Liver (tissue), 9 donors: ENCODE data around the gene B3GAT2. TPM values are rescaled to one million over a fixed set of nuclear protein-coding genes. Genes with fewer than 3 reads are reported as not detected.

Experiments
- DNase-seq: peaks from one replicate; pipeline ENCODE4 v3.0.0-alpha.2; 2017; ENCODE audit warnings: low spot score
- H3K27ac ChIP-seq, 2 donors: one replicate each; pipeline ENCODE4 v1.7.0; 2013; ENCODE audit warnings: inconsistent platforms in 2 of 2, low read length in 2 of 2, control low read depth in 1 of 2, low read depth in 1 of 2, mild to moderate bottlenecking in 1 of 2
- H3K27me3 ChIP-seq, 4 donors: one replicate each; pipeline versions ENCODE4 v1.6.1 to v1.7.0; 2013; ENCODE audit warnings: low read length in 3 of 4, inconsistent platforms in 1 of 4, mild to moderate bottlenecking in 1 of 4, moderate library complexity in 1 of 4; ENCODE audit not compliant: control insufficient read depth in 4 of 4, insufficient read depth in 4 of 4
- H3K36me3 ChIP-seq, 4 donors: one replicate each; pipeline versions ENCODE4 v1.6.1 to v1.7.0; 2013; ENCODE audit warnings: low read length in 3 of 4, mild to moderate bottlenecking in 3 of 4, low read depth in 1 of 4, moderate library complexity in 1 of 4; ENCODE audit not compliant: control insufficient read depth in 4 of 4, insufficient read depth in 3 of 4
- H3K4me1 ChIP-seq, 4 donors: one replicate each; pipeline versions ENCODE4 v1.6.1 to v1.7.0; 2013; ENCODE audit warnings: low read length in 3 of 4, mild to moderate bottlenecking in 3 of 4, moderate library complexity in 1 of 4; ENCODE audit not compliant: control insufficient read depth in 4 of 4, insufficient read depth in 4 of 4
- H3K4me3 ChIP-seq, 3 donors: one replicate each; pipeline versions ENCODE4 v1.6.1 to v1.7.0; 2013; ENCODE audit warnings: low read length in 3 of 3, control low read depth in 1 of 3, low read depth in 1 of 3, mild to moderate bottlenecking in 1 of 3
- H3K9ac ChIP-seq, 2 donors: one replicate each; pipeline ENCODE4 v1.7.0; 2013; ENCODE audit warnings: low read length in 2 of 2, mild to moderate bottlenecking in 2 of 2, moderate library complexity in 2 of 2, control low read depth in 1 of 2, low read depth in 1 of 2
- H3K9me3 ChIP-seq, 4 donors: one replicate each; pipeline versions ENCODE4 v1.6.1 to v1.7.0; 2013; ENCODE audit warnings: low read length in 3 of 4; ENCODE audit not compliant: control insufficient read depth in 4 of 4
- EGR1 ChIP-seq, 2 donors: IDR thresholded peaks; 2 replicates each; pipeline ENCODE4 v1.6.1; 2016 to 2018; ENCODE audit warnings: antibody characterized with exemption in 2 of 2, low read depth in 2 of 2
- FOXA1 ChIP-seq: IDR thresholded peaks from 2 replicates; pipeline ENCODE4 v1.6.1; 2016; ENCODE audit warnings: antibody characterized with exemption
- FOXA2 ChIP-seq: IDR thresholded peaks from 2 replicates; pipeline ENCODE4 v1.6.1; 2016; ENCODE audit warnings: antibody characterized with exemption
- GABPA ChIP-seq, 2 donors: IDR thresholded peaks in 1 of 2; conservative IDR thresholded peaks in 1 of 2; 2 replicates each; pipeline ENCODE4 v1.6.1; 2016; ENCODE audit warnings: antibody characterized with exemption in 2 of 2, mild to moderate bottlenecking in 1 of 2, moderate library complexity in 1 of 2
- HNF4A ChIP-seq, 2 donors: conservative IDR thresholded peaks; 2 replicates each; pipeline ENCODE4 v1.6.1; 2016; ENCODE audit warnings: antibody characterized with exemption in 2 of 2, mild to moderate bottlenecking in 2 of 2
- HNF4G ChIP-seq: IDR thresholded peaks from 2 replicates; pipeline ENCODE4 v1.6.1; 2016; ENCODE audit warnings: antibody characterized with exemption
- NR2F2 ChIP-seq: IDR thresholded peaks from 2 replicates; pipeline ENCODE4 v1.6.1; 2016; ENCODE audit warnings: antibody characterized with exemption
- RAD21 ChIP-seq, 2 donors: IDR thresholded peaks; 2 replicates each; pipeline ENCODE4 v1.6.1; 2016; ENCODE audit warnings: antibody characterized with exemption in 2 of 2, mild to moderate bottlenecking in 2 of 2
- RXRA ChIP-seq, 2 donors: IDR thresholded peaks; 2 replicates each; pipeline ENCODE4 v1.6.1; 2017 to 2018; ENCODE audit warnings: antibody characterized with exemption in 2 of 2, mild to moderate bottlenecking in 1 of 2
- SP1 ChIP-seq: IDR thresholded peaks from 2 replicates; pipeline ENCODE4 v1.6.1; 2018; ENCODE audit warnings: antibody characterized with exemption, mild to moderate bottlenecking
- YY1 ChIP-seq: IDR thresholded peaks from 2 replicates; pipeline ENCODE4 v1.6.1; 2016; ENCODE audit warnings: antibody characterized with exemption, mild to moderate bottlenecking
- WGBS: extraction: QIAGEN DNeasy Blood & Tissue Kit; methylation state at CpG from one replicate; pipeline ENCODE4 v1.1.7; 2013; 5-methylcytosine and 5-hydroxymethylcytosine counted together
- polyA plus RNA-seq, 2 donors: library from polyadenylated mRNA; stranded (reverse) in 1 of 2; unstranded in 1 of 2; fragments of 200-250 nt in 1 of 2; fragments of >200 nt in 1 of 2; fragmentation: Nextera tagmentation in 1 of 2; extraction: Ambion mirVana in 1 of 2; gene quantifications; one replicate each; pipeline versions ENCODE4 v1.2.1 to v1.2.3, GENCODE V29; 2013 to 2015
- total RNA-seq, 2 donors: library from RNA; depleted of rRNA; stranded (reverse); fragments of >200 nt; gene quantifications; one replicate each; pipeline ENCODE4 v1.2.3, GENCODE V29; 2014
- TF ChIP-seq, protein P1 (sequence below): fragments of 150-350 bp; IDR thresholded peaks from 2 replicates; pipeline ENCODE4 v1.5.1; 2017; ENCODE audit warnings: improper control_type of control experiment, low read depth, low read length; ENCODE audit not compliant: missing input control
- TF ChIP-seq, protein P2 (sequence below): IDR thresholded peaks from 2 replicates; pipeline ENCODE4 v1.6.1; 2016; ENCODE audit warnings: antibody characterized with exemption
- TF ChIP-seq, protein P3 (sequence below): IDR thresholded peaks from 2 replicates; pipeline ENCODE4 v1.6.1; 2016; ENCODE audit warnings: antibody characterized with exemption
- TF ChIP-seq, protein P4 (sequence below): IDR thresholded peaks from 2 replicates; pipeline ENCODE4 v1.6.1; 2016; ENCODE audit warnings: antibody characterized with exemption
- donor health status: healthy.
- donor health status: healthy.
- donor health status: healthy.
- donor health status: healthy.
- donor health status: healthy.

Gene B3GAT2
- total and polyA plus RNA-seq, 4 donors = under 0.01 to 0.97 (median 0.36) TPM

DNA sequence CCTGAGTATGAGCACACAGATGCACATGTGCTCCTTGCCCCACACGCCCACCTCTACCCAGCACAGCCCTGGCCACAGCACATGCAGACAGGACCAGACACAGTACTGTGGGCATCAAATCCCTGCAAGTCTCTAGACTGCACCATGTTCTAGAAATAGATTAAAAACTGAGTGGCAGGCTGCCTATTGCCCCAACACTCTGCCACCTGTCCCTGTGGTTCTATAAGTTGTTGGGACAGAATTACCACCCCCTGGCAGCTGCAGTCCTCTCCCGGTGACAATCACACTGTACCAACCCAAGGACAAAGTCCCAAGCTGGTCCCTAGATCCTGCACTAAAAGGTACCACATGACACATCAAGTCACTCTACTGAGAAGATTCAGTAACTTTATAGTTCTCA, 70.2 kb downstream of the B3GAT2 start:
- Histone ChIP-seq H3K4me3 (no peak overlapping the region), H3K9ac (no peak overlapping the region), H3K4me1 (no peaks in the 10 kb centered on the region), H3K27me3 (no peaks in the 10 kb centered on the region), H3K36me3 (no peaks in the 10 kb centered on the region), H3K27ac (no peak overlapping the region), H3K9me3 (no peaks in the 10 kb centered on the region)
- TF ChIP-seq, protein P1, sequence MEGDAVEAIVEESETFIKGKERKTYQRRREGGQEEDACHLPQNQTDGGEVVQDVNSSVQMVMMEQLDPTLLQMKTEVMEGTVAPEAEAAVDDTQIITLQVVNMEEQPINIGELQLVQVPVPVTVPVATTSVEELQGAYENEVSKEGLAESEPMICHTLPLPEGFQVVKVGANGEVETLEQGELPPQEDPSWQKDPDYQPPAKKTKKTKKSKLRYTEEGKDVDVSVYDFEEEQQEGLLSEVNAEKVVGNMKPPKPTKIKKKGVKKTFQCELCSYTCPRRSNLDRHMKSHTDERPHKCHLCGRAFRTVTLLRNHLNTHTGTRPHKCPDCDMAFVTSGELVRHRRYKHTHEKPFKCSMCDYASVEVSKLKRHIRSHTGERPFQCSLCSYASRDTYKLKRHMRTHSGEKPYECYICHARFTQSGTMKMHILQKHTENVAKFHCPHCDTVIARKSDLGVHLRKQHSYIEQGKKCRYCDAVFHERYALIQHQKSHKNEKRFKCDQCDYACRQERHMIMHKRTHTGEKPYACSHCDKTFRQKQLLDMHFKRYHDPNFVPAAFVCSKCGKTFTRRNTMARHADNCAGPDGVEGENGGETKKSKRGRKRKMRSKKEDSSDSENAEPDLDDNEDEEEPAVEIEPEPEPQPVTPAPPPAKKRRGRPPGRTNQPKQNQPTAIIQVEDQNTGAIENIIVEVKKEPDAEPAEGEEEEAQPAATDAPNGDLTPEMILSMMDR = no peak
- TF ChIP-seq, protein P2, sequence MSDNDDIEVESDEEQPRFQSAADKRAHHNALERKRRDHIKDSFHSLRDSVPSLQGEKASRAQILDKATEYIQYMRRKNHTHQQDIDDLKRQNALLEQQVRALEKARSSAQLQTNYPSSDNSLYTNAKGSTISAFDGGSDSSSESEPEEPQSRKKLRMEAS = no peak
- TF ChIP-seq RAD21 (IDR thresholded peaks at IDR 0.05) (no peak), NR2F2 (no peak), FOXA1 (no peak), SP1 (no peak)
- TF ChIP-seq, protein P3, sequence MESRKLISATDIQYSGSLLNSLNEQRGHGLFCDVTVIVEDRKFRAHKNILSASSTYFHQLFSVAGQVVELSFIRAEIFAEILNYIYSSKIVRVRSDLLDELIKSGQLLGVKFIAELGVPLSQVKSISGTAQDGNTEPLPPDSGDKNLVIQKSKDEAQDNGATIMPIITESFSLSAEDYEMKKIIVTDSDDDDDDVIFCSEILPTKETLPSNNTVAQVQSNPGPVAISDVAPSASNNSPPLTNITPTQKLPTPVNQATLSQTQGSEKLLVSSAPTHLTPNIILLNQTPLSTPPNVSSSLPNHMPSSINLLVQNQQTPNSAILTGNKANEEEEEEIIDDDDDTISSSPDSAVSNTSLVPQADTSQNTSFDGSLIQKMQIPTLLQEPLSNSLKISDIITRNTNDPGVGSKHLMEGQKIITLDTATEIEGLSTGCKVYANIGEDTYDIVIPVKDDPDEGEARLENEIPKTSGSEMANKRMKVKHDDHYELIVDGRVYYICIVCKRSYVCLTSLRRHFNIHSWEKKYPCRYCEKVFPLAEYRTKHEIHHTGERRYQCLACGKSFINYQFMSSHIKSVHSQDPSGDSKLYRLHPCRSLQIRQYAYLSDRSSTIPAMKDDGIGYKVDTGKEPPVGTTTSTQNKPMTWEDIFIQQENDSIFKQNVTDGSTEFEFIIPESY = no peak
- 71% methylated on average over 2 of the region's 2 CpGs for WGBS
- DNase-seq = no peak

DNA sequence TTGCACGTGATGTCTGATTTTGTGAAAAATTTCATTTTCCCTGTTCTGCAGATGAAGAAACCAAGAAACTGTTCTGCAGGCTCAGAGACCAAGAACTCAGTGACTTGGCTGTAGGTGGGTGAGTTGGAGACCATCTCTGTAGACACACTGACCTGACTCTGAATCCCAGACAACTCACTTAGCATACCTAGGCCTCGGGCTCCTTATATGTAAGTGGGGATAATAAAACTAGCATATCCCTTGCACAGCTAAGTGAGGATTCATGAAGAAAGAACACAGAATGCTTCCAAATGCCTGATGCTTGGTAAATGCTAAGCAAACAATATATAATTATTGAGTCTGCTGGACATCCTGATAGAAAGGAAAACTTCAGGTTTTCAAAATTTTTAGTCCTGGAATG, 70.8 kb downstream of the B3GAT2 start:
- Histone ChIP-seq H3K27me3 (no peaks in the 10 kb centered on the region), H3K27ac (no peak overlapping the region), H3K36me3 (no peaks in the 10 kb centered on the region), H3K9me3 (no peaks in the 10 kb centered on the region), H3K4me3 (no peak overlapping the region), H3K9ac (no peak overlapping the region), H3K4me1 (no peaks in the 10 kb centered on the region)
- 92% methylated on average over 2 of the region's 2 CpGs for WGBS
- TF ChIP-seq, protein P4, sequence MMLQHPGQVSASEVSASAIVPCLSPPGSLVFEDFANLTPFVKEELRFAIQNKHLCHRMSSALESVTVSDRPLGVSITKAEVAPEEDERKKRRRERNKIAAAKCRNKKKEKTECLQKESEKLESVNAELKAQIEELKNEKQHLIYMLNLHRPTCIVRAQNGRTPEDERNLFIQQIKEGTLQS = no peak
- no peak for TF ChIP-seq YY1
- DNase-seq = no peak

DNA sequence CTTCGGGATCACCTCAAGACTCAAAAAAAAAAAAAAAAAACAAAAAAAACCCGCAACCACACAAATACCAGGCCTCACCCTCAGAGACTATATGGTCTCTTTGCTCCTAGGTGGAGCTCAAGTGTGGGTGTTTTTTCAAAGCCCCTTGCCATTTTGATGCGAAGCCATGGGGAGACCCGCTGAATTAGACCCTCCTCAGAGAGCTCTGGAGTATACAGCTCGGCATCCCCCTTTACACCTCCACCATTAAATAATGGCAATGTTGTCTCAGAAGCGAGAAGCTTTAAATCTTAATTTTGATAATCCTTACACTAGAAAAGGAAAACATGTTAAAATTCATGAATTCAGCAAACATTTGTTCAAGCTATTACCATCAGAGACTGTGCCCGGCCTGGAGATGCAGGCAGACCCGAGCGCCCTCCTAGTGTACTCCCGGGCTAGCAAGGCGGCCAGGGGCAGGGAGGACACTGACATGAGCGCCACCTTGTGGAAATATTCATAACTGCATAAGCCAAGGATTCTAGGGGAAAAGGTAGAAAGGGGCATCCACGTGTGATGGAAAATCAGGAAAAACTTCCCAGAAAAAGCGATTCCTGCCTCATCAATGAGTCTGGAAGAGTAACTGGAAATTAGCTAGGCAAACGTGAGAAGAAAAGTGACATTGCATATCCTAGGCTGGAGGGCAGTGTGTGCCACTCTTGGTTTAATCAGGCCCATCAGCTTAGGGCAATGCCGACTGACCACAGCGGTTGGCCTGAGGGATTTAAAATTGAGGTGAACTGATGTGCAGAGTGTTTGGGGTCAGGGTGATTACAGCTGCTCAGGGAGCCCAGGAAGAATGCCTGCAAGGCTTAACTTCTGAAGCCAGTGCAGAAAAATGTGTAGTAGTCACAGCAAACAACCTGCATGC, 72.5 kb downstream of the B3GAT2 start:
- Histone ChIP-seq H3K27me3 (peaks cover 0 to 3% (median 0%) of the 10 kb centered on the region in 4 donors), H3K9me3 (no peaks in the 10 kb centered on the region), H3K9ac (no peak overlapping the region), H3K27ac (no peak overlapping the region), H3K4me3 (no peak overlapping the region), H3K4me1 (no peaks in the 10 kb centered on the region), H3K36me3 (no peaks in the 10 kb centered on the region)
- peak; percentile 53 for DNase-seq
- TF ChIP-seq HNF4G (no peak), FOXA2 (no peak), GABPA (IDR thresholded peaks at IDR 0.05 in 1 of 2, conservative IDR thresholded peaks at IDR 0.05 in 1 of 2) (no peak), RXRA (IDR thresholded peaks at IDR 0.05) (no peak), RAD21 (IDR thresholded peaks at IDR 0.05) (peak; percentile 98 to 99), SP1 (no peak), EGR1 (IDR thresholded peaks at IDR 0.05; ENCODE audit: low read depth in 2 of 2) (no peak), NR2F2 (no peak), FOXA1 (no peak), HNF4A (conservative IDR thresholded peaks at IDR 0.05) (no peak)
- TF ChIP-seq, protein P4 = no peak
- TF ChIP-seq, protein P3 = no peak
- TF ChIP-seq, protein P1 = peak; percentile 95
- 41% methylated on average over 17 of the region's 17 CpGs for WGBS
